Lower leg skin (tissue), 3 donors: ENCODE data around the gene LAMTOR1.

Experiments used
- POLR2A ChIP-seq, 2 donors: fragments of 450-650 bp; IDR thresholded peaks; one replicate each; pipeline ENCODE4 v1.6.1; 2016 to 2017; ENCODE audit warnings: antibody characterized with exemption in 2 of 2, mild to moderate bottlenecking in 1 of 2, moderate library complexity in 1 of 2
- TF ChIP-seq, protein P1 (sequence below), 3 donors: fragments of 450-650 bp; IDR thresholded peaks; one replicate each; pipeline ENCODE4 v1.5.1; 2016; ENCODE audit warnings: antibody characterized with exemption in 3 of 3, mild to moderate bottlenecking in 3 of 3, moderate library complexity in 2 of 3

DNA sequence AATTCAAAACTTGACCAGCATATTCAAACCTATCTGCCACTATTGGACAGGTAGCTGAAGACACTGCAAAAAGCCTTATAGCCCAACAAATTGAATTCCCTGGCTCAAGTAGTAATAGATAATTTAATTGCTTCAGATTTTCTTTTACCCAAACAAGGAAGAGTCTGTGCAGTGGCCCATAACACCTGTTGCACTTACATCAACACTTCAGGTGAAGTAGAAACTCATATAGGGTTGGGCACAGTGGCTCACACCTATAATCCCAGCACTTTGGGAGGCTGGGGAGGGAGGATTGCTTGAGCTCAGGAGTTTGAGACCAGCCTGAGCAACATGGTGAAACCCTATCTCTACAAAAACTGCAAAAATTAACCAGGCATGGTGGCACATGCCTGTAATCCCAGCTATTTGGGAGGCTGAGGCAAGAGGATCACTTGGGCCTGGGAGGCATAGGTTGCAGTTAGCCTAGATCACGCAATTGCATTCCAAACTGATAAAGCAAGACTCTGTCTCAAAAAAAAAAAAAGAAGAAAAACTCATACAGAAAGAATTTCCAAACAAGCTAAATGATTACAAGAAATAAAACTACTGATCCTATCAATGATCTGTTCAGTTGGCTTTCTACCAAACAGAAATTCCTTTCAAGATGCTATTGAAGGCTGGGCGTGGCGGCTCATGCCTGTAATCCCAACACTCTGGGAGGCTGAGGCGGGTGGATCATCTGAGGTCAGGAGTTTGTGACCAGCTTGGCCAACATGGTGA lies 41.9 kb upstream of the LAMTOR1 start:
- TF ChIP-seq, protein P1, sequence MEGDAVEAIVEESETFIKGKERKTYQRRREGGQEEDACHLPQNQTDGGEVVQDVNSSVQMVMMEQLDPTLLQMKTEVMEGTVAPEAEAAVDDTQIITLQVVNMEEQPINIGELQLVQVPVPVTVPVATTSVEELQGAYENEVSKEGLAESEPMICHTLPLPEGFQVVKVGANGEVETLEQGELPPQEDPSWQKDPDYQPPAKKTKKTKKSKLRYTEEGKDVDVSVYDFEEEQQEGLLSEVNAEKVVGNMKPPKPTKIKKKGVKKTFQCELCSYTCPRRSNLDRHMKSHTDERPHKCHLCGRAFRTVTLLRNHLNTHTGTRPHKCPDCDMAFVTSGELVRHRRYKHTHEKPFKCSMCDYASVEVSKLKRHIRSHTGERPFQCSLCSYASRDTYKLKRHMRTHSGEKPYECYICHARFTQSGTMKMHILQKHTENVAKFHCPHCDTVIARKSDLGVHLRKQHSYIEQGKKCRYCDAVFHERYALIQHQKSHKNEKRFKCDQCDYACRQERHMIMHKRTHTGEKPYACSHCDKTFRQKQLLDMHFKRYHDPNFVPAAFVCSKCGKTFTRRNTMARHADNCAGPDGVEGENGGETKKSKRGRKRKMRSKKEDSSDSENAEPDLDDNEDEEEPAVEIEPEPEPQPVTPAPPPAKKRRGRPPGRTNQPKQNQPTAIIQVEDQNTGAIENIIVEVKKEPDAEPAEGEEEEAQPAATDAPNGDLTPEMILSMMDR (IDR thresholded peaks at IDR 0.05) = no peak
- no peak for TF ChIP-seq POLR2A (IDR thresholded peaks at IDR 0.05)
